IMR-90 (cell line): ENCODE measurements around the gene GPR39. TPM values are rescaled to one million over a fixed set of nuclear protein-coding genes. Genes with fewer than 3 reads are reported as not detected.

Experiments used
- ATAC-seq: fragments of 200-7000 bp; cut with Tn5 transposase; 2 replicates; pipeline ENCODE4 v1.9.1; 2020; ENCODE audit warnings: low read depth, mild to moderate bottlenecking, moderate library complexity
- BruUV-seq: library from RNA; stranded (reverse); fragments of 400-500 nt; replicated peaks from 2 replicates; lab custom pipeline; 2021; lab: Mats Ljungman, UMichigan
- CTCF ChIA-PET: fragments of 300-600 bp; formaldehyde crosslinking; extraction: SDS; loops from one replicate; lab custom pipeline; 2021; ENCODE audit warnings: antibody characterized with exemption; lab: Yijun Ruan, JAX
- POLR2A ChIA-PET: fragments of 300-600 bp; sonication (Branson Sonifier 250); formaldehyde crosslinking; loops from one replicate; lab custom pipeline; 2022; ENCODE audit warnings: antibody characterized with exemption; ENCODE audit not compliant: unreplicated experiment; lab: Charles Lee
- DNase-seq: peaks from one replicate; pipeline ENCODE4 v3.0.0; 2013
- H2AFZ ChIP-seq: replicated peaks from 2 replicates; pipeline ENCODE3; 2013; ENCODE audit warnings: low read length, mild to moderate bottlenecking; ENCODE audit not compliant: poor library complexity
- H2AK5ac ChIP-seq: 2 replicates; pipeline ENCODE4 v1.6.1; 2013; ENCODE audit warnings: low read depth, low read length, inconsistent platforms
- H2AK9ac ChIP-seq: replicated peaks from 2 replicates; pipeline ENCODE3; 2013; ENCODE audit warnings: mild to moderate bottlenecking, low read depth, low read length, moderate library complexity; ENCODE audit not compliant: poor library complexity
- H2BK120ac ChIP-seq: 2 replicates; pipeline ENCODE4 v1.6.1; 2013; ENCODE audit warnings: low read depth, low read length, inconsistent platforms
- H2BK15ac ChIP-seq: 3 replicates; pipeline ENCODE4 v1.6.1; 2013; ENCODE audit warnings: low read depth, low read length, inconsistent platforms
- H2BK20ac ChIP-seq: 2 replicates; pipeline ENCODE4 v1.6.1; 2013; ENCODE audit warnings: low read depth, mild to moderate bottlenecking, inconsistent platforms, low read length, moderate library complexity
- H2BK5ac ChIP-seq: 2 replicates; pipeline ENCODE4 v1.6.1; 2013; ENCODE audit warnings: mild to moderate bottlenecking, low read depth, low read length, inconsistent platforms; ENCODE audit not compliant: poor library complexity, severe bottlenecking
- H3K14ac ChIP-seq: replicated peaks from 2 replicates; pipeline ENCODE4 v1.6.1; 2013; ENCODE audit warnings: low read depth, low read length, inconsistent platforms
- H3K18ac ChIP-seq: 2 replicates; pipeline ENCODE4 v1.6.1; 2013; ENCODE audit warnings: low read depth, low read length, control low read depth
- H3K23ac ChIP-seq: 2 replicates; pipeline ENCODE4 v1.6.1; 2013; ENCODE audit warnings: low read depth, low read length, inconsistent platforms
- H3K27ac ChIP-seq: 2 replicates; pipeline ENCODE4 v1.5.1; 2013; ENCODE audit warnings: mild to moderate bottlenecking, control low read depth, low read length; ENCODE audit not compliant: insufficient read depth
- H3K27me3 ChIP-seq: 2 replicates; pipeline ENCODE4 v1.6.1; 2013; ENCODE audit warnings: low read length; ENCODE audit not compliant: control insufficient read depth, insufficient read depth
- H3K36me3 ChIP-seq: 2 replicates; pipeline ENCODE4 v1.6.1; 2013; ENCODE audit warnings: low read length, mixed read lengths; ENCODE audit not compliant: control insufficient read depth, insufficient read depth
- H3K4ac ChIP-seq: 2 replicates; pipeline ENCODE4 v1.6.1; 2013; ENCODE audit warnings: low read depth, low read length, inconsistent platforms
- H3K4me1 ChIP-seq: 2 replicates; pipeline ENCODE4 v1.6.1; 2013; ENCODE audit warnings: low read length, mixed read lengths; ENCODE audit not compliant: control insufficient read depth, insufficient read depth
- H3K4me2 ChIP-seq: 2 replicates; pipeline ENCODE4 v1.6.1; 2013; ENCODE audit warnings: low read depth, mild to moderate bottlenecking, control low read depth, low read length, moderate library complexity
- H3K4me3 ChIP-seq: 2 replicates; pipeline ENCODE4 v1.5.1; 2013; ENCODE audit warnings: low read depth, mild to moderate bottlenecking, control low read depth, low read length, moderate library complexity; ENCODE audit not compliant: insufficient read depth
- H3K56ac ChIP-seq: 2 replicates; pipeline ENCODE4 v1.6.1; 2013; ENCODE audit warnings: low read length, inconsistent platforms; ENCODE audit not compliant: insufficient read depth; ENCODE audit errors: extremely low read depth
- H3K79me1 ChIP-seq, 2 experiments: 2 replicates each; pipeline ENCODE4 v1.6.1; 2013; ENCODE audit warnings: low read length in 2 of 2, inconsistent platforms in 1 of 2, low read depth in 1 of 2
- H3K9ac ChIP-seq: 2 replicates; pipeline ENCODE4 v1.6.1; 2013; ENCODE audit warnings: low read depth, low read length, control low read depth
- H3K9me1 ChIP-seq: 2 replicates; pipeline ENCODE4 v1.6.1; 2013; ENCODE audit warnings: low read length, inconsistent platforms; ENCODE audit not compliant: insufficient read depth
- H3K9me3 ChIP-seq: 2 replicates; pipeline ENCODE4 v1.6.1; 2013; ENCODE audit warnings: low read length; ENCODE audit not compliant: control insufficient read depth, insufficient read depth
- H4K20me1 ChIP-seq: 2 replicates; pipeline ENCODE4 v1.6.1; 2013; ENCODE audit warnings: low read length, inconsistent platforms; ENCODE audit not compliant: insufficient read depth
- H4K5ac ChIP-seq: 2 replicates; pipeline ENCODE4 v1.6.1; 2013; ENCODE audit warnings: mild to moderate bottlenecking, low read depth, low read length, control low read depth
- H4K8ac ChIP-seq, 2 experiments: 2 replicates each; pipeline ENCODE4 v1.6.1; 2013; ENCODE audit warnings: low read depth in 2 of 2, low read length in 2 of 2, control low read depth in 1 of 2, inconsistent platforms in 1 of 2
- H4K91ac ChIP-seq: 2 replicates; pipeline ENCODE4 v1.6.1; 2013; ENCODE audit warnings: low read depth, low read length, inconsistent platforms; ENCODE audit not compliant: insufficient read depth
- ELK1 ChIP-seq: fragments of 150-350 bp; IDR thresholded peaks from 2 replicates; pipeline ENCODE4 v1.6.1; 2016; ENCODE audit warnings: low read depth, mild to moderate bottlenecking, low read length, moderate library complexity, borderline replicate concordance
- MAZ ChIP-seq: IDR thresholded peaks from 2 replicates; pipeline ENCODE4 v1.6.1; 2012; ENCODE audit warnings: low read depth, mild to moderate bottlenecking, low read length, improper control_type of control experiment, moderate library complexity, borderline replicate concordance
- POLR2A ChIP-seq: IDR thresholded peaks from 2 replicates; pipeline ENCODE4 v1.6.1; 2012; ENCODE audit warnings: mild to moderate bottlenecking, low read depth, low read length
- RCOR1 ChIP-seq: IDR thresholded peaks from 2 replicates; pipeline ENCODE4 v1.6.1; 2012; ENCODE audit warnings: mild to moderate bottlenecking, low read length, improper control_type of control experiment; ENCODE audit not compliant: insufficient replicate concordance
- SMC3 ChIP-seq: fragments of 150-350 bp; IDR thresholded peaks from 2 replicates; pipeline ENCODE4 v1.6.1; 2016; ENCODE audit warnings: low read depth, mild to moderate bottlenecking, antibody characterized with exemption, low read length, moderate library complexity
- WGBS, 2 experiments: methylation state at CpG; one replicate each; pipeline versions ENCODE4 v1.1.5 to v1.1.7; 2013; ENCODE audit warnings: missing lambda C conversion rate in 2 of 2; ENCODE audit not compliant: insufficient read length in 1 of 2; ENCODE audit errors: extremely low coverage in 2 of 2; 5-methylcytosine and 5-hydroxymethylcytosine counted together
- dilution Hi-C: fragments of 300-500 bp; cut with HindIII; formaldehyde crosslinking; loops from one replicate; pipeline ENCODE4 v1.14.3; 2018; ENCODE audit warnings: low sequenced_read_pairs; ENCODE audit not compliant: unreplicated experiment
- in situ Hi-C: fragments of 300-500 bp; cut with MboI; formaldehyde crosslinking; loops from 3 replicates; pipeline ENCODE4 v1.14.3; 2019; ENCODE audit warnings: low sequenced_read_pairs, inconsistent platforms, mixed read lengths
- intact Hi-C: fragments of 100-400 bp; cut with micrococcal nuclease; formaldehyde crosslinking; loops from 2 replicates; pipeline ENCODE4 v1.10.0; 2022
- polyA plus RNA-seq, 3 experiments: library from polyadenylated mRNA; depleted of rRNA; stranded (reverse); fragments of >200 nt; gene quantifications; 2 replicates each; pipeline ENCODE4 v1.2.3, GENCODE V29; 2012; ENCODE audit warnings: low replicate concordance in 1 of 3
- total RNA-seq: library from RNA; depleted of rRNA; stranded (reverse); fragments of >200 nt; gene quantifications from 2 replicates; pipeline ENCODE4 v1.2.3, GENCODE V29; 2012

Gene GPR39
- total and polyA plus RNA-seq, 2 of the 4 experiments (the other 2 are of a cell fraction) = 4.4 to 9.0 TPM

- H2BK20ac ChIP-seq = no peak overlapping the region
- no peak overlapping the region for H2BK15ac ChIP-seq
- BruUV-seq = no TSS peak
- ChIA-PET POLR2A (no interaction called here), CTCF (no interaction called here)
- no peak overlapping the region for H3K9ac ChIP-seq
- H3K4ac ChIP-seq = no peak overlapping the region
- in situ Hi-C loops (no loop called here), dilution Hi-C loops (no loop called here), intact Hi-C loops (no loop called here)
- H2AK5ac ChIP-seq = no peak overlapping the region
- no peak overlapping the region for H3K27ac ChIP-seq
- no peaks in the 10 kb centered on the region for H3K36me3 ChIP-seq
- H3K9me1 ChIP-seq = no peaks in the 10 kb centered on the region
- H3K4me3 ChIP-seq = no peak overlapping the region
- ATAC-seq (no peak), DNase-seq (no peak)
- no peak overlapping the region for H4K5ac ChIP-seq
- no peaks in the 10 kb centered on the region for H3K79me1 ChIP-seq
- no peak overlapping the region for H4K8ac ChIP-seq
- H3K4me2 ChIP-seq = no peak overlapping the region
- no peaks in the 10 kb centered on the region for H3K9me3 ChIP-seq
- TF ChIP-seq ELK1 (no peak), POLR2A (no peak), RCOR1 (no peak), MAZ (no peak), SMC3 (no peak)
- no peak overlapping the region for H3K56ac ChIP-seq
- no peak overlapping the region for H3K23ac ChIP-seq
- H3K4me1 ChIP-seq = no peaks in the 10 kb centered on the region
- no peak overlapping the region for H2AK9ac ChIP-seq
- no peak overlapping the region for H3K18ac ChIP-seq
- H2BK5ac ChIP-seq = no peak overlapping the region
- H2AFZ ChIP-seq = no peak overlapping the region
- no CpG with 5 or more reads among the region's 2 CpGs for WGBS, 2 experiments
- H4K91ac ChIP-seq = no peak overlapping the region
- no peak overlapping the region for H3K14ac ChIP-seq
- H3K27me3 ChIP-seq = peaks cover 2% of the 10 kb centered on the region; the same call in 1 of the 2 replicates
- no peaks in the 10 kb centered on the region for H4K20me1 ChIP-seq
- no peak overlapping the region for H2BK120ac ChIP-seq
These were observed 79.3 kb downstream of the GPR39 start for GRCh38 chr2:132495881-132496280.
